ENCODE measurements around the gene TFDP1. TPM values are rescaled to one million over a fixed set of nuclear protein-coding genes. Genes with fewer than 3 reads are reported as not detected.
"Not testable (repeated sequence)": the region's sequence is repeated elsewhere in the genome, so short reads cannot be mapped to it uniquely, and the experiment has no call there.

The TFDP1 gene
- total RNA-seq, 1 donor, result 102 TPM

GRCh38 chr13:113621498-113621897 is 36.9 kb downstream of the TFDP1 start:
- peak; percentile 42 for TF ChIP-seq CTCF (IDR thresholded peaks at IDR 0.05; ENCODE audit: insufficient read depth, low read length)
- not testable (repeated sequence) for H3K4me3 ChIP-seq (ENCODE audit: low read depth, low read length)
- peak; percentile 6 for DNase-seq (ENCODE audit: low read depth)

GRCh38 chr13:113621986-113622550 is 37.5 kb downstream of the TFDP1 start:
- H3K4me3 ChIP-seq (ENCODE audit: low read depth, low read length); DNase-seq (ENCODE audit: low read depth): not testable (repeated sequence)

- TF ChIP-seq CTCF (IDR thresholded peaks at IDR 0.05; ENCODE audit: insufficient read depth, low read length), result no peak
- H3K4me3 ChIP-seq (ENCODE audit: low read depth, low read length), result no peak overlapping the region
- DNase-seq (ENCODE audit: low read depth), result no peak
Measured at GRCh38 chr13:113622791-113623490, 38.4 kb downstream of the TFDP1 start.

GRCh38 chr13:113623491-113624234 is 39.1 kb downstream of the TFDP1 start:
- no peak for TF ChIP-seq CTCF (IDR thresholded peaks at IDR 0.05; ENCODE audit: insufficient read depth, low read length)
- H3K4me3 ChIP-seq (ENCODE audit: low read depth, low read length), result no peak overlapping the region
- no peak for DNase-seq (ENCODE audit: low read depth)

- TF ChIP-seq CTCF (IDR thresholded peaks at IDR 0.05; ENCODE audit: insufficient read depth, low read length), result no peak
- DNase-seq (ENCODE audit: low read depth), result no peak
- no peak overlapping the region for H3K4me3 ChIP-seq (ENCODE audit: low read depth, low read length)
Measured at GRCh38 chr13:113624235-113624587, 39.7 kb downstream of the TFDP1 start.

DNA sequence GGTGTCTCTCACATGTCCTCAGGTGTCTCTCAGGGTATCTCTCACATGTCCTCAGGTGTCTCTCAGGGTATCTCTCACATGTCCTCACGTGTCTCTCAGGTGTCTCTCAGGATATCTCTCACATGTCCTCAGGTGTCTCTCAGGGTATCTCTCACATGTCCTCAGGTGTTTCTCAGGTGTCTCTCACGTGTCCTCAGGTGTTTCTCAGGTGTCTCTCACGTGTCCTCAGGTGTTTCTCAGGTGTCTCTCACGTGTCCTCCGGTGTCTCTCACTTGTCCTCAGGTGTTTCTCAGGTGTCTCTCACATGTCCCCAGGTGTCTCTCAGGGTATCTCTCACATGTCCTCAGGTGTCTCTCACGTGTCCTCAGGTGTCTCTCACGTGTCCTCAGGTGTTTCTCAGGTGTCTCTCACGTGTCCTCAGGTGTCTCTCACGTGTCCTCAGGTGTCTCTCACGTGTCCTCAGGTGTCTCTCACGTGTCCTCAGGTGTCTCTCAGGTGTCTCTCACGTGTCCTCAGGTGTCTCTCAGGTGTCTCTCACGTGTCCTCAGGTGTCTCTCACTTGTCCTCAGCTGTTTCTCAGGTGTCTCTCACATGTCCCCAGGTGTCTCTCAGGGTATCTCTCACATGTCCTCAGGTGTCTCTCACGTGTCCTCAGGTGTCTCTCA is 40.2 kb downstream of the TFDP1 start:
- DNase-seq (ENCODE audit: low read depth); H3K4me3 ChIP-seq (ENCODE audit: low read depth, low read length): not testable (repeated sequence)

GRCh38 chr13:113625965-113626721 is 41.6 kb downstream of the TFDP1 start:
- DNase-seq (ENCODE audit: low read depth), result peak; percentile 54
- H3K4me3 ChIP-seq (ENCODE audit: low read depth, low read length), result no peak overlapping the region
- TF ChIP-seq CTCF (IDR thresholded peaks at IDR 0.05; ENCODE audit: insufficient read depth, low read length), result no peak

Data from fibroblast of the aortic adventitia (primary cell).